K562 (cell line): Measurements from ENCODE around the gene SORCS2. TPM values are rescaled to one million over a fixed set of nuclear protein-coding genes. Genes with fewer than 3 reads are reported as not detected.

ENCODE experiments used
- ATAC-seq: fragments of 200-7000 bp; cut with Tn5 transposase; 3 replicates; pipeline ENCODE4 v1.9.1; 2020; ENCODE audit warnings: moderate library complexity
- BruUV-seq: library from RNA; stranded (reverse); fragments of 400-500 nt; replicated peaks from 2 replicates; lab custom pipeline; 2021; lab: Mats Ljungman, UMichigan
- CTCF ChIA-PET: fragments of 300-600 bp; formaldehyde crosslinking; extraction: SDS; loops from one replicate; lab custom pipeline; 2021; ENCODE audit warnings: low intra/inter-chr PET ratio; lab: Yijun Ruan, JAX
- POLR2A ChIA-PET: fragments of 300-600, 350-650 bp; sonication (Branson Sonifier 250); formaldehyde crosslinking; extraction: SDS; loops from one replicate; lab custom pipeline; 2021; ENCODE audit warnings: antibody characterized with exemption, inconsistent platforms; lab: Yijun Ruan, JAX
- DNase-seq, 4 experiments: peaks; one replicate each; pipeline versions ENCODE4 v3.0.0 to v3.0.0-alpha.2; 2011 to 2018; ENCODE audit warnings: low spot score in 3 of 4, mixed read lengths in 3 of 4; ENCODE audit errors: extremely low read depth in 1 of 4
- FAIRE-seq: peaks from 2 replicates; lab custom pipeline; 2011; peaks lifted over from hg19 to GRCh38; lab: Jason Lieb, UNC
- H2AFZ ChIP-seq: 2 replicates; pipeline ENCODE4 v1.6.0; 2011; ENCODE audit warnings: low read depth, low read length, control low read depth, inconsistent platforms
- H3K27ac ChIP-seq: fragments of 200-600 bp; 3 replicates; pipeline ENCODE4 v1.8.0; 2011; ENCODE audit warnings: low read depth, mild to moderate bottlenecking, control low read depth, inconsistent platforms, low read length, moderate library complexity, mixed read lengths; ENCODE audit errors: extremely low read depth
- H3K27me3 ChIP-seq, 2 experiments: fragments of 300-600 bp in 1 of 2; 2 replicates in 1 of 2; 3 replicates in 1 of 2; pipeline versions ENCODE4 v1.6.0 to v1.8.0; 2011; ENCODE audit warnings: inconsistent platforms in 2 of 2, low read length in 2 of 2, mild to moderate bottlenecking in 1 of 2, mixed read lengths in 1 of 2, moderate library complexity in 1 of 2; ENCODE audit not compliant: control insufficient read depth in 2 of 2, insufficient read depth in 2 of 2
- H3K36me3 ChIP-seq: fragments of 300-600 bp; 3 replicates; pipeline ENCODE4 v1.8.0; 2011; ENCODE audit warnings: mild to moderate bottlenecking, low read length, inconsistent platforms; ENCODE audit not compliant: control insufficient read depth, insufficient read depth
- H3K4me1 ChIP-seq, 2 experiments: fragments of 200-600 bp in 1 of 2; replicated peaks in 1 of 2; 2 replicates in 1 of 2; 3 replicates in 1 of 2; pipeline versions ENCODE4 v1.5.1 to v1.8.0; 2011; ENCODE audit warnings: inconsistent platforms in 2 of 2, low read length in 2 of 2, mild to moderate bottlenecking in 1 of 2, mixed read lengths in 1 of 2, moderate library complexity in 1 of 2; ENCODE audit not compliant: control insufficient read depth in 2 of 2, insufficient read depth in 2 of 2
- H3K4me2 ChIP-seq: 2 replicates; pipeline ENCODE4 v1.6.1; 2011; ENCODE audit warnings: low read length, control low read depth, inconsistent platforms, mixed read lengths; ENCODE audit not compliant: insufficient read depth
- H3K4me3 ChIP-seq: fragments of 200-600 bp; sonication (generic), shearing (Covaris generic); 2 replicates; pipeline ENCODE4 v1.5.1; 2016; ENCODE audit warnings: control low read depth, inconsistent platforms
- H3K79me2 ChIP-seq: fragments of 200-600 bp; 3 replicates; pipeline ENCODE4 v1.8.0; 2011; ENCODE audit warnings: low read length, inconsistent platforms; ENCODE audit not compliant: control insufficient read depth, insufficient read depth
- H3K9ac ChIP-seq, 2 experiments: 2 replicates each; pipeline versions ENCODE4 v1.6.0 to v1.6.1; 2011; ENCODE audit warnings: low read depth in 2 of 2, low read length in 2 of 2, control low read depth in 1 of 2, inconsistent platforms in 1 of 2, mild to moderate bottlenecking in 1 of 2, mixed read lengths in 1 of 2; ENCODE audit not compliant: insufficient read depth in 1 of 2
- H3K9me1 ChIP-seq: one replicate; pipeline ENCODE4 v1.6.0; 2011; ENCODE audit warnings: inconsistent platforms, mild to moderate bottlenecking, low read length, moderate library complexity; ENCODE audit not compliant: control insufficient read depth, insufficient read depth
- H3K9me3 ChIP-seq: replicated peaks from 2 replicates; pipeline ENCODE4 v1.5.1; 2011; ENCODE audit warnings: low read depth, low read length, inconsistent platforms; ENCODE audit not compliant: control insufficient read depth, insufficient read depth
- H4K20me1 ChIP-seq: replicated peaks from 2 replicates; pipeline ENCODE4 v1.6.1; 2011; ENCODE audit warnings: low read length, inconsistent platforms, mixed read lengths; ENCODE audit not compliant: control insufficient read depth, insufficient read depth
- CREM ChIP-seq: IDR thresholded peaks from 2 replicates; pipeline ENCODE4 v1.6.1; 2014; ENCODE audit warnings: antibody characterized with exemption, low read depth
- HMG20A ChIP-seq: fragments of 450-650 bp; formaldehyde crosslinking; conservative IDR thresholded peaks from 2 replicates; pipeline ENCODE4 v1.4.0; 2020; ENCODE audit warnings: mild to moderate bottlenecking, mixed read lengths
- PML ChIP-seq: IDR thresholded peaks from 2 replicates; pipeline ENCODE4 v1.6.1; 2012; ENCODE audit warnings: low read length, inconsistent platforms
- TAF9B ChIP-seq: fragments of 450-650 bp; IDR thresholded peaks from 2 replicates; pipeline ENCODE4 v1.6.1; 2018; ENCODE audit warnings: mild to moderate bottlenecking; ENCODE audit not compliant: partially characterized antibody
- TFAP4 ChIP-seq: sonication (generic); formaldehyde crosslinking; IDR thresholded peaks from 2 replicates; pipeline ENCODE4 v1.8.0; 2022; ENCODE audit warnings: missing genetic modification reagents, mild to moderate bottlenecking, moderate library complexity, borderline replicate concordance
- U2AF2 ChIP-seq: fragments of 200-400 bp; formaldehyde crosslinking; optimal IDR thresholded peaks from 2 replicates; pipeline ENCODE3; 2017; ENCODE audit warnings: low read depth, mild to moderate bottlenecking, low read length
- ZFP91 ChIP-seq: sonication (generic); formaldehyde crosslinking; IDR thresholded peaks from 2 replicates; pipeline ENCODE4 v1.8.0; 2022; ENCODE audit warnings: mild to moderate bottlenecking, missing genetic modification reagents
- ZMIZ1 ChIP-seq, 2 experiments: fragments of 150-350 bp in 1 of 2; IDR thresholded peaks; 2 replicates each; pipeline ENCODE4 v1.6.1; 2012 to 2016; ENCODE audit warnings: low read depth in 2 of 2, low read length in 2 of 2, mild to moderate bottlenecking in 1 of 2, moderate library complexity in 1 of 2
- ZNF197 ChIP-seq: fragments of 200-800 bp; sonication (Bioruptor generic); IDR thresholded peaks from 2 replicates; pipeline ENCODE4 v1.6.1; 2016; ENCODE audit warnings: low read depth, missing genetic modification characterization, missing compliant biosample characterization
- ZNF717 ChIP-seq: fragments of 250-450 bp; sonication (Bioruptor Pico); IDR thresholded peaks from 2 replicates; pipeline ENCODE4 v1.5.0; 2021
- WGBS: fragments of 100-300 bp; shearing (Covaris generic); methylation state at CpG from one replicate; pipeline ENCODE4 v1.1.6; 2016; ENCODE audit warnings: low coverage, mixed read lengths; ENCODE audit not compliant: insufficient coverage; ENCODE audit errors: missing lambda C conversion rate; 5-methylcytosine and 5-hydroxymethylcytosine counted together
- in situ Hi-C: fragments of 300-500 bp; cut with MboI; formaldehyde crosslinking; loops from 4 replicates; pipeline ENCODE4 v1.15.0; 2018; ENCODE audit warnings: inconsistent platforms, mixed read lengths
- intact Hi-C: fragments of 100-400 bp; cut with micrococcal nuclease; formaldehyde crosslinking; loops from 2 replicates; pipeline ENCODE4 v1.14.2; 2022
- polyA plus RNA-seq, 8 experiments: library from polyadenylated mRNA; depleted of rRNA in 4 of 8; stranded (reverse) in 5 of 8; unstranded in 3 of 8; fragments of >200 nt; fragmentation: Nextera tagmentation in 2 of 8; fragmentation: Illumina TruSeq in 1 of 8; extraction: Ambion mirVana in 2 of 8; extraction: Trizol in 1 of 8; gene quantifications; 2 replicates each; pipeline versions ENCODE4 v1.2.1 to v1.2.3, GENCODE V29; 2011 to 2014; ENCODE audit warnings: inconsistent platforms in 1 of 8, missing spikeins in 1 of 8
- total RNA-seq, 7 experiments: library from RNA; depleted of rRNA in 6 of 7; stranded (reverse); fragments of >200 nt in 6 of 7; fragmentation: Illumina TruSeq in 2 of 7; extraction: Trizol in 2 of 7; gene quantifications; 2 replicates each; pipeline versions ENCODE4 v1.2.1 to v1.2.3, GENCODE V29; 2011 to 2021; ENCODE audit warnings: low replicate concordance in 1 of 7

The SORCS2 gene
- total and polyA plus RNA-seq, 9 of the 15 experiments (the other 6 are each of a cell fraction or from before 2014, with no cell fraction given) = not detected

GRCh38 chr4:7366180-7366945 is 174.0 kb downstream of the SORCS2 start (continued):
- no peak for TF ChIP-seq TFAP4 (CRISPR knock-in tag)
- no peak for TF ChIP-seq U2AF2
- TF ChIP-seq TAF9B = no peak

- ChIA-PET CTCF (no interaction called here), POLR2A (interaction anchor here (0.6 kb wide), 1 partner anchor 29 kb away, joined by 3 read pairs; no protein-coding TSS in a partner anchor)
- Histone ChIP-seq H3K79me2 (no peaks in the 10 kb centered on the region), H3K4me3 (no peak overlapping the region), H3K27me3 (peaks cover 13 to 42% of the 10 kb centered on the region in 2 experiments; a peak in 4 of 5 replicates), H3K4me1 (no peaks in the 10 kb centered on the region), H3K9me1 (no peaks in the 10 kb centered on the region), H3K9me3 (no peaks in the 10 kb centered on the region; the same call in 1 of the 2 replicates), H3K27ac (no peak overlapping the region), H3K9ac (no peak overlapping the region), H3K4me2 (no peak overlapping the region), H2AFZ (no peak overlapping the region), H3K36me3 (no peaks in the 10 kb centered on the region), H4K20me1 (peaks cover 6% of the 10 kb centered on the region)
- intact Hi-C loops (no loop called here), in situ Hi-C loops (no loop called here)
- no peak for ATAC-seq
- no peak for DNase-seq
- BruUV-seq = no TSS peak
- no peak for FAIRE-seq
- WGBS = 1% methylated on average over 7 of the region's 7 CpGs
- TF ChIP-seq ZFP91 (CRISPR knock-in tag) (no peak), ZNF197 (CRISPR knock-in tag) (no peak), CREM (no peak), ZNF717 (CRISPR knock-in tag) (no peak), PML (no peak), ZMIZ1 (IDR thresholded peaks at IDR 0.05; ENCODE audit: low read depth in 2 of 2, low read length in 2 of 2) (no peak), HMG20A (no peak)
These were observed 174.6 kb downstream of the SORCS2 start for GRCh38 chr4:7366954-7367353.
